H1 (cell line): ENCODE data around the gene KCNJ10. TPM values are rescaled to one million over a fixed set of nuclear protein-coding genes. Genes with fewer than 3 reads are reported as not detected.

ENCODE experiments used
- CTCF ChIA-PET: fragments of 300-600 bp; sonication (Branson Sonifier 250); formaldehyde crosslinking; loops from one replicate; lab custom pipeline; 2021; ENCODE audit not compliant: partially characterized antibody; lab: Charles Lee
- POLR2A ChIA-PET: fragments of 300-600 bp; sonication (Branson Sonifier 250); formaldehyde crosslinking; loops from one replicate; lab custom pipeline; 2021; ENCODE audit warnings: inconsistent platforms; ENCODE audit not compliant: partially characterized antibody; lab: Charles Lee
- DNase-seq, 2 experiments: peaks; one replicate each; pipeline versions ENCODE4 v3.0.0 to v3.0.0-alpha.2; 2010 to 2022; ENCODE audit warnings: low spot score in 2 of 2, low read depth in 1 of 2, mixed read lengths in 1 of 2
- FAIRE-seq: peaks from 2 replicates; lab custom pipeline; 2011; peaks lifted over from hg19 to GRCh38; lab: Jason Lieb, UNC
- H2AFZ ChIP-seq: 2 replicates; pipeline ENCODE4 v1.8.1; 2012; ENCODE audit warnings: low read length, inconsistent platforms
- H2AK5ac ChIP-seq: 2 replicates; pipeline ENCODE4 v1.6.1; 2013; ENCODE audit warnings: low read depth, low read length
- H2BK120ac ChIP-seq: replicated peaks from 2 replicates; pipeline ENCODE3; 2013; ENCODE audit warnings: low read depth, low read length, inconsistent platforms
- H2BK12ac ChIP-seq: 2 replicates; pipeline ENCODE4 v1.6.1; 2013; ENCODE audit warnings: low read depth, low read length
- H2BK15ac ChIP-seq: 2 replicates; pipeline ENCODE4 v1.6.1; 2013; ENCODE audit warnings: low read length
- H2BK20ac ChIP-seq: 2 replicates; pipeline ENCODE4 v1.6.1; 2013; ENCODE audit warnings: low read length
- H2BK5ac ChIP-seq: 2 replicates; pipeline ENCODE4 v1.6.1; 2013; ENCODE audit warnings: low read depth, low read length
- H3K14ac ChIP-seq: 2 replicates; pipeline ENCODE4 v1.6.1; 2013; ENCODE audit warnings: inconsistent platforms; ENCODE audit not compliant: insufficient read length
- H3K18ac ChIP-seq: 2 replicates; pipeline ENCODE4 v1.6.1; 2013; ENCODE audit warnings: low read length; ENCODE audit errors: extremely low read depth
- H3K23ac ChIP-seq: 2 replicates; pipeline ENCODE4 v1.6.1; 2013; ENCODE audit warnings: inconsistent platforms; ENCODE audit not compliant: insufficient read length
- H3K23me2 ChIP-seq: 2 replicates; pipeline ENCODE4 v1.6.1; 2013; ENCODE audit warnings: low read depth, low read length
- H3K27ac ChIP-seq: 2 replicates; pipeline ENCODE4 v1.6.1; 2011; ENCODE audit warnings: low read depth, low read length, inconsistent platforms
- H3K27me3 ChIP-seq, 4 experiments: replicated peaks in 1 of 4; 1 replicate in 1 of 4; 2 replicates in 3 of 4; pipeline versions ENCODE4 v1.6.1 to v1.8.1; 2011 to 2013; ENCODE audit warnings: low read length in 3 of 4, mild to moderate bottlenecking in 3 of 4, inconsistent platforms in 2 of 4, mixed read lengths in 2 of 4, moderate library complexity in 1 of 4; ENCODE audit not compliant: control insufficient read depth in 3 of 4, insufficient read depth in 3 of 4; ENCODE audit errors: extremely low read depth in 1 of 4
- H3K36me3 ChIP-seq, 4 experiments: 2 replicates each; pipeline versions ENCODE4 v1.6.1 to v1.8.1; 2011 to 2013; ENCODE audit warnings: mild to moderate bottlenecking in 4 of 4, low read length in 3 of 4, moderate library complexity in 2 of 4, control low read depth in 1 of 4, inconsistent platforms in 1 of 4; ENCODE audit not compliant: insufficient read depth in 4 of 4, control insufficient read depth in 2 of 4
- H3K4ac ChIP-seq: replicated peaks from 2 replicates; pipeline ENCODE3; 2013; ENCODE audit warnings: low read length, low read depth, mixed read lengths, inconsistent platforms; ENCODE audit not compliant: insufficient read length
- H3K4me1 ChIP-seq, 4 experiments: replicated peaks in 1 of 4; 1 replicate in 1 of 4; 2 replicates in 3 of 4; pipeline versions ENCODE4 v1.6.1 to v1.8.1; 2011 to 2013; ENCODE audit warnings: low read length in 3 of 4, inconsistent platforms in 2 of 4, mixed read lengths in 1 of 4; ENCODE audit not compliant: insufficient read depth in 4 of 4, control insufficient read depth in 3 of 4
- H3K4me2 ChIP-seq, 2 experiments: 2 replicates each; pipeline versions ENCODE4 v1.6.1 to v1.8.1; 2011 to 2013; ENCODE audit warnings: low read depth in 2 of 2, low read length in 2 of 2, control low read depth in 1 of 2, inconsistent platforms in 1 of 2, mild to moderate bottlenecking in 1 of 2; ENCODE audit not compliant: insufficient read depth in 1 of 2
- H3K4me3 ChIP-seq, 4 experiments: fragments of 200-600, 300-600 bp in 1 of 4; sonication (generic), shearing (Covaris generic), sonication (Bioruptor Twin) in 1 of 4; 2 replicates each; pipeline versions ENCODE4 v1.5.1 to v1.8.1; 2011 to 2016; ENCODE audit warnings: low read length in 4 of 4, low read depth in 3 of 4, control low read depth in 2 of 4, inconsistent platforms in 2 of 4, mild to moderate bottlenecking in 2 of 4, mixed read lengths in 1 of 4, moderate library complexity in 1 of 4; ENCODE audit not compliant: insufficient read depth in 2 of 4; ENCODE audit errors: extremely low read depth in 1 of 4
- H3K56ac ChIP-seq: replicated peaks from 2 replicates; pipeline ENCODE3; 2013; ENCODE audit warnings: low read depth, mild to moderate bottlenecking, mixed read lengths, low read length, inconsistent platforms; ENCODE audit not compliant: insufficient read length
- H3K79me1 ChIP-seq: 2 replicates; pipeline ENCODE4 v1.6.1; 2013; ENCODE audit warnings: low read depth, low read length, control low read depth
- H3K79me2 ChIP-seq, 2 experiments: 2 replicates each; pipeline versions ENCODE4 v1.6.1 to v1.8.1; 2012 to 2013; ENCODE audit warnings: low read length in 2 of 2, mild to moderate bottlenecking in 2 of 2, inconsistent platforms in 1 of 2; ENCODE audit not compliant: insufficient read depth in 2 of 2, control insufficient read depth in 1 of 2
- H3K9ac ChIP-seq, 4 experiments: replicated peaks in 1 of 4; 1 replicate in 1 of 4; 2 replicates in 3 of 4; pipeline versions ENCODE4 v1.6.1 to v1.8.1; 2011 to 2013; ENCODE audit warnings: low read depth in 3 of 4, low read length in 3 of 4, control low read depth in 2 of 4, mild to moderate bottlenecking in 2 of 4, moderate library complexity in 2 of 4, inconsistent platforms in 1 of 4; ENCODE audit errors: extremely low read depth in 1 of 4
- H3K9me3 ChIP-seq, 2 experiments: 2 replicates each; pipeline versions ENCODE4 v1.6.1 to v1.8.1; 2012 to 2013; ENCODE audit warnings: mild to moderate bottlenecking in 2 of 2, moderate library complexity in 2 of 2, control low read depth in 1 of 2, inconsistent platforms in 1 of 2, low read depth in 1 of 2, low read length in 1 of 2, mixed read lengths in 1 of 2; ENCODE audit not compliant: insufficient read depth in 2 of 2
- H4K20me1 ChIP-seq, 2 experiments: replicated peaks in 1 of 2; 2 replicates each; pipeline versions ENCODE3 to v1.8.1; 2011 to 2013; ENCODE audit warnings: inconsistent platforms in 2 of 2, low read length in 2 of 2, mild to moderate bottlenecking in 1 of 2; ENCODE audit not compliant: insufficient read depth in 2 of 2, control insufficient read depth in 1 of 2
- H4K5ac ChIP-seq: 2 replicates; pipeline ENCODE4 v1.6.1; 2013; ENCODE audit warnings: low read length, low read depth, mixed read lengths, inconsistent platforms; ENCODE audit not compliant: insufficient read length
- H4K8ac ChIP-seq: 2 replicates; pipeline ENCODE4 v1.8.0; 2013; ENCODE audit warnings: mild to moderate bottlenecking, moderate library complexity, low read length, inconsistent platforms; ENCODE audit not compliant: insufficient read depth; ENCODE audit errors: extremely low read depth
- H4K91ac ChIP-seq: replicated peaks from 2 replicates; pipeline ENCODE3; 2013; ENCODE audit warnings: low read length, mixed read lengths, inconsistent platforms; ENCODE audit not compliant: insufficient read length
- CEBPB ChIP-seq: IDR thresholded peaks from 2 replicates; pipeline ENCODE4 v1.6.1; 2012; ENCODE audit warnings: low read depth, low read length
- CHD2 ChIP-seq: IDR thresholded peaks from 2 replicates; pipeline ENCODE4 v1.6.1; 2012; ENCODE audit warnings: low read length, improper control_type of control experiment
- EP300 ChIP-seq, 2 experiments: IDR thresholded peaks; 1 replicate in 1 of 2; 2 replicates in 1 of 2; pipeline ENCODE4 v1.6.1; 2011 to 2012; ENCODE audit warnings: low read depth in 2 of 2, low read length in 2 of 2, mild to moderate bottlenecking in 2 of 2, borderline replicate concordance in 1 of 2, inconsistent platforms in 1 of 2, moderate library complexity in 1 of 2
- HDAC2 ChIP-seq, 2 experiments: fragments of 300-600 bp in 1 of 2; sonication (generic) in 1 of 2; IDR thresholded peaks; 2 replicates each; pipeline ENCODE4 v1.6.1; 2011 to 2012; ENCODE audit warnings: low read depth in 2 of 2, low read length in 2 of 2, mild to moderate bottlenecking in 2 of 2, moderate library complexity in 2 of 2, borderline replicate concordance in 1 of 2, inconsistent platforms in 1 of 2
- PHF8 ChIP-seq: fragments of 200-600 bp; sonication (generic); conservative IDR thresholded peaks from 2 replicates; pipeline ENCODE4 v1.7.1; 2012; ENCODE audit warnings: low read depth, mild to moderate bottlenecking, inconsistent platforms, low read length, moderate library complexity
- RAD21 ChIP-seq, 2 experiments: IDR thresholded peaks in 1 of 2; conservative IDR thresholded peaks in 1 of 2; 2 replicates each; pipeline ENCODE4 v1.6.1; 2011; ENCODE audit warnings: low read depth in 2 of 2, low read length in 2 of 2, improper control_type of control experiment in 1 of 2, inconsistent platforms in 1 of 2, mild to moderate bottlenecking in 1 of 2, moderate library complexity in 1 of 2
- RFX5 ChIP-seq: IDR thresholded peaks from 2 replicates; pipeline ENCODE4 v1.6.1; 2011; ENCODE audit warnings: low read depth, low read length, improper control_type of control experiment, borderline replicate concordance
- SIRT6 ChIP-seq: IDR thresholded peaks from one replicate; pipeline ENCODE4 v1.7.1; 2012; ENCODE audit warnings: low read length, inconsistent platforms
- SIX5 ChIP-seq: IDR thresholded peaks from 2 replicates; pipeline ENCODE4 v1.6.1; 2011; ENCODE audit warnings: mild to moderate bottlenecking, low read depth, low read length
- SP2 ChIP-seq: IDR thresholded peaks from 2 replicates; pipeline ENCODE4 v1.6.1; 2012; ENCODE audit warnings: mild to moderate bottlenecking, low read length, inconsistent platforms
- SP4 ChIP-seq: IDR thresholded peaks from 2 replicates; pipeline ENCODE4 v1.6.1; 2012; ENCODE audit warnings: low read length, inconsistent platforms
- TAF1 ChIP-seq: IDR thresholded peaks from 2 replicates; pipeline ENCODE4 v1.6.1; 2011; ENCODE audit warnings: mild to moderate bottlenecking, low read depth, low read length
- TCF12 ChIP-seq: IDR thresholded peaks from 2 replicates; pipeline ENCODE4 v1.6.1; 2011; ENCODE audit warnings: low read depth, mild to moderate bottlenecking, low read length
- WGBS, 2 experiments: shearing (Covaris generic) in 1 of 2; methylation state at CpG; one replicate each; pipeline versions ENCODE4 v1.1.6 to v1.1.7; 2013 to 2015; ENCODE audit warnings: low lambda C conversion rate in 2 of 2, mixed read lengths in 2 of 2, inconsistent platforms in 1 of 2, low coverage in 1 of 2, missing lambda C conversion rate in 1 of 2; ENCODE audit not compliant: insufficient replicate concordance in 2 of 2, insufficient coverage in 1 of 2, insufficient read length in 1 of 2; ENCODE audit errors: extremely low coverage in 1 of 2, missing lambda C conversion rate in 1 of 2; 5-methylcytosine and 5-hydroxymethylcytosine counted together
- polyA plus RNA-seq, 7 experiments: library from polyadenylated mRNA; depleted of rRNA in 3 of 7; stranded (reverse) in 5 of 7; unstranded in 2 of 7; fragments of >200 nt in 5 of 7; fragments of 200-250 nt in 2 of 7; gene quantifications; 1 replicate in 5 of 7; 2 replicates in 1 of 7; 4 replicates in 1 of 7; pipeline versions ENCODE4 v1.2.1 to v1.2.3, GENCODE V29; 2011 to 2013; ENCODE audit warnings: missing spikeins in 2 of 7, mixed read lengths in 2 of 7
- total RNA-seq: library from RNA; stranded (reverse); fragmentation: NEBNext Ultra II Directional; extraction: Animal tissue kit (Norgen Biotek cat#: 25700); gene quantifications from 2 replicates; pipeline ENCODE4 v1.2.1, GENCODE V29; 2021
- TF ChIP-seq, protein P1 (sequence below): IDR thresholded peaks from 2 replicates; pipeline ENCODE4 v1.6.1; 2012; ENCODE audit warnings: inconsistent platforms

KCNJ10 gene
- total and polyA plus RNA-seq, 2 of the 8 experiments (the other 6 are each of a cell fraction or from before 2014, with no cell fraction given) = 1.7 to 2.4 TPM

GRCh38 chr1:160049101-160049500 is 20.9 kb downstream of the KCNJ10 start:
- Histone ChIP-seq H3K4me1 (peaks cover 10 to 24% (median 16%) of the 10 kb centered on the region in 4 experiments), H3K36me3 (no peaks in the 10 kb centered on the region), H3K27ac (no peak overlapping the region), H2BK20ac (peak overlapping the region; percentile 75; the same call in 1 of the 2 replicates), H2AK5ac (no peak overlapping the region), H2BK12ac (no peak overlapping the region; the same call in 1 of the 2 replicates), H3K18ac (0 out of 2 replicates have a peak overlapping the region, but pooled peaks have one; percentile 14), H2BK15ac (no peak overlapping the region), H4K91ac (no peak overlapping the region), H4K5ac (no peak overlapping the region), H3K23me2 (no peaks in the 10 kb centered on the region), H3K14ac (no peak overlapping the region), H3K4me2 (peak overlapping the region in 1 of 2 experiments; percentile 47; a peak in 1 of 4 replicates), H2BK120ac (no peak overlapping the region), H2BK5ac (no peak overlapping the region), H3K9ac (no peak overlapping the region), H4K20me1 (no peaks in the 10 kb centered on the region), H3K79me2 (no peaks in the 10 kb centered on the region), H3K79me1 (no peaks in the 10 kb centered on the region), H2AFZ (no peak overlapping the region), H3K23ac (no peak overlapping the region), H3K56ac (no peak overlapping the region), H3K4me3 (no peak overlapping the region), H3K9me3 (no peaks in the 10 kb centered on the region), H4K8ac (no peak overlapping the region), H3K4ac (no peak overlapping the region), H3K27me3 (peaks cover 0 to under 1% (median 0%) of the 10 kb centered on the region in 4 experiments; a peak in 1 of 7 replicates)
- TF ChIP-seq SP4 (no peak), SP2 (no peak), CEBPB (no peak), RFX5 (no peak), RAD21 (IDR thresholded peaks at IDR 0.05 in 1 of 2, conservative IDR thresholded peaks at IDR 0.05 in 1 of 2; ENCODE audit: low read depth in 2 of 2, low read length in 2 of 2) (no peak), TAF1 (no peak), SIX5 (no peak), EP300 (IDR thresholded peaks at IDR 0.05; ENCODE audit: borderline replicate concordance in 1 of 2, low read depth in 2 of 2, low read length in 2 of 2) (no peak), TCF12 (no peak), CHD2 (no peak), HDAC2 (IDR thresholded peaks at IDR 0.05; ENCODE audit: borderline replicate concordance in 1 of 2, low read depth in 2 of 2, low read length in 2 of 2) (no peak), PHF8 (no peak), SIRT6 (no peak)
- TF ChIP-seq, protein P1, sequence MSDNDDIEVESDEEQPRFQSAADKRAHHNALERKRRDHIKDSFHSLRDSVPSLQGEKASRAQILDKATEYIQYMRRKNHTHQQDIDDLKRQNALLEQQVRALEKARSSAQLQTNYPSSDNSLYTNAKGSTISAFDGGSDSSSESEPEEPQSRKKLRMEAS = no peak
- CTCF ChIA-PET = interaction anchor here (2.1 to 46.4 kb wide), 2 partner anchors 26 to 120 kb away, joined by 4 to 1874 read pairs; partner anchors contain the start of genes IGSF8, KCNJ10 and KCNJ9
- WGBS, 2 experiments = 85% methylated on average over 3 of the region's 3 CpGs; no CpG with 5 or more reads in 1 of the 2 experiments
- DNase-seq = no peak
- FAIRE-seq = no peak
- POLR2A ChIA-PET = interaction anchor here (0.8 to 1.3 kb wide), 3 partner anchors 17 to 39 kb away, joined by 3 to 4 read pairs (median 4); no protein-coding TSS in a partner anchor
